ENCODE data around the gene AGBL4.

AGBL4 gene

GRCh38 chr1:48746906-48747305 lies 1276.8 kb downstream of the AGBL4 start:
- no peaks in the 10 kb centered on the region for H3K4me1 ChIP-seq (ENCODE audit: control insufficient read depth, insufficient read depth, low read depth, low read length)
- H3K27ac ChIP-seq (ENCODE audit: low read length, poor library complexity, severe bottlenecking) = no peak overlapping the region
- no peak overlapping the region for H2AK5ac ChIP-seq (ENCODE audit: low read length, severe bottlenecking)
- H3K27me3 ChIP-seq (ENCODE audit: control insufficient read depth in 1 of 2, insufficient read depth in 1 of 2, low read length in 2 of 2) = no peaks in the 10 kb centered on the region
- H3K18ac ChIP-seq (ENCODE audit: low read depth in 1 of 2, low read length in 2 of 2) = no peak overlapping the region
- no peak overlapping the region for H4K8ac ChIP-seq (ENCODE audit: low read length)
- no peak overlapping the region for H3K4ac ChIP-seq (ENCODE audit: low read depth in 1 of 2, low read length in 2 of 2)
- H2BK120ac ChIP-seq (ENCODE audit: low read depth, low read length) = no peak overlapping the region
- no peak overlapping the region for H3K4me2 ChIP-seq (ENCODE audit: low read length, poor library complexity, severe bottlenecking)
- H3K9ac ChIP-seq (ENCODE audit: low read length) = no peak overlapping the region
- H2BK12ac ChIP-seq (ENCODE audit: low read length in 2 of 2) = no peak overlapping the region
- no peak for DNase-seq
- no peak overlapping the region for H2BK15ac ChIP-seq (ENCODE audit: low read depth, poor library complexity, severe bottlenecking)
- H3K23ac ChIP-seq (ENCODE audit: low read length in 2 of 2) = no peak overlapping the region
- no peak overlapping the region for H3K4me3 ChIP-seq (ENCODE audit: insufficient read depth in 1 of 2, low read depth in 1 of 2, low read length in 2 of 2)
- no peaks in the 10 kb centered on the region for H3K9me3 ChIP-seq (ENCODE audit: control insufficient read depth, low read length)
- H2BK5ac ChIP-seq (ENCODE audit: low read depth, low read length, poor library complexity, severe bottlenecking) = no peak overlapping the region
- no peak overlapping the region for H4K91ac ChIP-seq (ENCODE audit: low read length)
- H3K36me3 ChIP-seq (ENCODE audit: control insufficient read depth in 1 of 2, insufficient read depth in 2 of 2, low read depth in 1 of 2, low read length in 2 of 2) = peaks cover 0 to 18% of the 10 kb centered on the region in 2 experiments
- H3K14ac ChIP-seq (ENCODE audit: low read length in 2 of 2) = no peak overlapping the region
- 95% methylated on average over 5 of the region's 5 CpGs for WGBS
- no peak overlapping the region for H2AFZ ChIP-seq (ENCODE audit: low read depth, low read length)
- no peaks in the 10 kb centered on the region for H3K79me1 ChIP-seq (replicated peaks; ENCODE audit: low read length, poor library complexity, severe bottlenecking)

DNA sequence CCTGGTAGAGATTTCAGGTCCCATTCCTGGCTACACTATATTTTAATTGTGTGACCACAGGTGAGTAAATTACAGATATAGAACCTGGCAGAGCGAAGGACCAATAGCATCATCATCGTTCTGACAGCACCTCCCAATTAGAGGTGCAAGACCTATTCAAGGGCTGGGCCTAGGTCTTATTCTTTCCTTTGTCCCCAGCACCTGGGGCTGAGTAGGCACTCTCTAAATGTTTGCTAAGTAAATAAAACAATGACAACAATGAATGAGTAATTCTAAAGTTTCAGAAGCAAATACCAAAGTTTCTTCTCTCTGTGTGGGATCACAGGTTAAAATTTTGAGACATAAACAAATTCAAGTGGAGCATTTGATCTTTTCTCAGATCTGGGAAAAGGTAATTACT lies 1279.7 kb downstream of the AGBL4 start:
- no peak overlapping the region for H2BK15ac ChIP-seq (ENCODE audit: low read depth, poor library complexity, severe bottlenecking)
- no peak overlapping the region for H4K8ac ChIP-seq (ENCODE audit: low read length)
- no peak overlapping the region for H3K4me2 ChIP-seq (ENCODE audit: low read length, poor library complexity, severe bottlenecking)
- H2AFZ ChIP-seq (ENCODE audit: low read depth, low read length) = no peak overlapping the region
- no peak overlapping the region for H2BK120ac ChIP-seq (ENCODE audit: low read depth, low read length)
- no peak overlapping the region for H3K9ac ChIP-seq (ENCODE audit: low read length)
- H3K9me3 ChIP-seq (ENCODE audit: control insufficient read depth, low read length) = no peaks in the 10 kb centered on the region
- no peaks in the 10 kb centered on the region for H3K27me3 ChIP-seq (ENCODE audit: control insufficient read depth in 1 of 2, insufficient read depth in 1 of 2, low read length in 2 of 2)
- H3K4ac ChIP-seq (ENCODE audit: low read depth in 1 of 2, low read length in 2 of 2) = no peak overlapping the region
- H3K4me3 ChIP-seq (ENCODE audit: insufficient read depth in 1 of 2, low read depth in 1 of 2, low read length in 2 of 2) = no peak overlapping the region
- no peak overlapping the region for H2AK5ac ChIP-seq (ENCODE audit: low read length, severe bottlenecking)
- H3K18ac ChIP-seq (ENCODE audit: low read depth in 1 of 2, low read length in 2 of 2) = no peak overlapping the region
- no peak overlapping the region for H3K27ac ChIP-seq (ENCODE audit: low read length, poor library complexity, severe bottlenecking)
- no peak overlapping the region for H4K91ac ChIP-seq (ENCODE audit: low read length)
- no peak for DNase-seq
- WGBS = 100% methylated on average over 2 of the region's 2 CpGs
- H3K23ac ChIP-seq (ENCODE audit: low read length in 2 of 2) = no peak overlapping the region
- no peak overlapping the region for H2BK5ac ChIP-seq (ENCODE audit: low read depth, low read length, poor library complexity, severe bottlenecking)
- H2BK12ac ChIP-seq (ENCODE audit: low read length in 2 of 2) = no peak overlapping the region
- H3K79me1 ChIP-seq (replicated peaks; ENCODE audit: low read length, poor library complexity, severe bottlenecking) = peaks cover 1% of the 10 kb centered on the region
- no peak overlapping the region for H3K14ac ChIP-seq (ENCODE audit: low read length in 2 of 2)
- peaks cover 3% of the 10 kb centered on the region for H3K4me1 ChIP-seq (ENCODE audit: control insufficient read depth, insufficient read depth, low read depth, low read length)
- peaks cover 0 to 11% of the 10 kb centered on the region in 2 experiments for H3K36me3 ChIP-seq (ENCODE audit: control insufficient read depth in 1 of 2, insufficient read depth in 2 of 2, low read depth in 1 of 2, low read length in 2 of 2)

DNA sequence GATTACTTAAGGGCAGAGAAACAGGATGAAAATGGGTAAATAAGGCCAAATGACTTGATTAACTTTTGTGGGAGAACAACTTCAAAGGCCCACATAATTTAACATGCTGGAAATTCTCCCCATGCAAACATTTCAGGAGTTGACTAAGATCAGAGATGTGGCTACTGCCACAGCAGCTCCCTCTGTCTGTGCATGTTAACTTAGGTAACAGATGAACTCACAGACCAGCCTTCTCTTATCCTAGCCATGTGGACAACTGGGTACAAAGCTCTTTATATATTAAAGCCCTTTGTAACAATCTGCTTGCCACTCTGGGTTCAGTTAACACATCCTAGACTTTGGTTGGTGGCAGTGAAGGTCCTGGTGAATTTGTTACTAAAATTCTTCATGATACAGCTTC lies 1280.3 kb downstream of the AGBL4 start:
- Histone ChIP-seq H3K79me1 (replicated peaks; ENCODE audit: low read length, poor library complexity, severe bottlenecking) (peaks cover 1% of the 10 kb centered on the region), H3K18ac (ENCODE audit: low read depth in 1 of 2, low read length in 2 of 2) (no peak overlapping the region), H3K27ac (ENCODE audit: low read length, poor library complexity, severe bottlenecking) (no peak overlapping the region), H3K9me3 (ENCODE audit: control insufficient read depth, low read length) (no peaks in the 10 kb centered on the region), H2BK5ac (ENCODE audit: low read depth, low read length, poor library complexity, severe bottlenecking) (no peak overlapping the region), H2BK12ac (ENCODE audit: low read length in 2 of 2) (no peak overlapping the region), H3K27me3 (ENCODE audit: control insufficient read depth in 1 of 2, insufficient read depth in 1 of 2, low read length in 2 of 2) (no peaks in the 10 kb centered on the region), H3K36me3 (ENCODE audit: control insufficient read depth in 1 of 2, insufficient read depth in 2 of 2, low read depth in 1 of 2, low read length in 2 of 2) (peaks cover 0 to 7% of the 10 kb centered on the region in 2 experiments), H2AFZ (ENCODE audit: low read depth, low read length) (no peak overlapping the region), H2AK5ac (ENCODE audit: low read length, severe bottlenecking) (no peak overlapping the region), H3K4me1 (ENCODE audit: control insufficient read depth, insufficient read depth, low read depth, low read length) (peaks cover 3% of the 10 kb centered on the region), H3K4ac (ENCODE audit: low read depth in 1 of 2, low read length in 2 of 2) (no peak overlapping the region), H3K23ac (ENCODE audit: low read length in 2 of 2) (no peak overlapping the region), H4K8ac (ENCODE audit: low read length) (no peak overlapping the region), H2BK120ac (ENCODE audit: low read depth, low read length) (no peak overlapping the region), H2BK15ac (ENCODE audit: low read depth, poor library complexity, severe bottlenecking) (no peak overlapping the region), H4K91ac (ENCODE audit: low read length) (no peak overlapping the region), H3K9ac (ENCODE audit: low read length) (no peak overlapping the region), H3K4me3 (ENCODE audit: insufficient read depth in 1 of 2, low read depth in 1 of 2, low read length in 2 of 2) (no peak overlapping the region), H3K4me2 (ENCODE audit: low read length, poor library complexity, severe bottlenecking) (no peak overlapping the region), H3K14ac (ENCODE audit: low read length in 2 of 2) (no peak overlapping the region)
- no peak for DNase-seq

DNA sequence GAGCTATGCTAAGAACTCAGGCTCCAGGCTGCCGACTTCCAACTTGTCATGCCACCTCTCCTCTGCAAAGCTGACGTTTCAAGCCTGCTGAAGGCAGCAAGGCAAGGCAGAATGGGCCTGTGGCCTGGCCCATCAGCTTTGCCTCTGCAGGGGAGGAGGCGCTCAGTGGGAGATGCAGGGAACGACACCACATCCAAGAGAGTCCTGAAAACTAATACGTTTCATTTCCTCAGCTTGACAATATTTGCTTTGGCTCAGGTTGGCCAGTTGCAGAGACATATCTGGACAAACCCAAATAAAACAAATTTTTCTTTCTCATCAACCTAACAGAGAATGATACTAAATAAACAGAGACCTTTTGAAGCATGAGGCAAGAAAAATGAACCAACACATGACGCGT lies 1282.4 kb downstream of the AGBL4 start:
- Histone ChIP-seq H3K18ac (ENCODE audit: low read depth in 1 of 2, low read length in 2 of 2) (no peak overlapping the region), H2BK12ac (ENCODE audit: low read length in 2 of 2) (no peak overlapping the region), H3K79me1 (replicated peaks; ENCODE audit: low read length, poor library complexity, severe bottlenecking) (peaks cover 1% of the 10 kb centered on the region), H3K4ac (ENCODE audit: low read depth in 1 of 2, low read length in 2 of 2) (no peak overlapping the region), H3K14ac (ENCODE audit: low read length in 2 of 2) (no peak overlapping the region), H3K36me3 (ENCODE audit: control insufficient read depth in 1 of 2, insufficient read depth in 2 of 2, low read depth in 1 of 2, low read length in 2 of 2) (peaks cover 0 to 2% of the 10 kb centered on the region in 2 experiments), H4K91ac (ENCODE audit: low read length) (no peak overlapping the region), H2AK5ac (ENCODE audit: low read length, severe bottlenecking) (no peak overlapping the region), H3K27me3 (ENCODE audit: control insufficient read depth in 1 of 2, insufficient read depth in 1 of 2, low read length in 2 of 2) (no peaks in the 10 kb centered on the region), H4K8ac (ENCODE audit: low read length) (no peak overlapping the region), H3K9ac (ENCODE audit: low read length) (no peak overlapping the region), H3K23ac (ENCODE audit: low read length in 2 of 2) (no peak overlapping the region), H2BK5ac (ENCODE audit: low read depth, low read length, poor library complexity, severe bottlenecking) (no peak overlapping the region), H2BK120ac (ENCODE audit: low read depth, low read length) (no peak overlapping the region), H2BK15ac (ENCODE audit: low read depth, poor library complexity, severe bottlenecking) (no peak overlapping the region), H3K4me3 (ENCODE audit: insufficient read depth in 1 of 2, low read depth in 1 of 2, low read length in 2 of 2) (no peak overlapping the region), H3K4me1 (ENCODE audit: control insufficient read depth, insufficient read depth, low read depth, low read length) (peaks cover 3% of the 10 kb centered on the region), H3K9me3 (ENCODE audit: control insufficient read depth, low read length) (no peaks in the 10 kb centered on the region), H3K27ac (ENCODE audit: low read length, poor library complexity, severe bottlenecking) (no peak overlapping the region), H2AFZ (ENCODE audit: low read depth, low read length) (no peak overlapping the region), H3K4me2 (ENCODE audit: low read length, poor library complexity, severe bottlenecking) (no peak overlapping the region)
- no peak for DNase-seq
- WGBS = 85% methylated on average over 7 of the region's 7 CpGs

Data from mesenchymal stem cell (in vitro differentiated cells and primary cell).